Choroid plexus epithelial cell (primary cell): ENCODE results near the gene TCEANC2.
A peak's percentile ranks its signal among the peaks of the same experiment; 100 is the strongest.
"Not testable (repeated sequence)": the region's sequence is repeated elsewhere in the genome, so short reads cannot be mapped to it uniquely, and the experiment has no call there.

Experiments used
- DNase-seq: peaks from one replicate; pipeline ENCODE4 v3.0.0-alpha.2; 2010; ENCODE audit warnings: low read depth
- H3K4me3 ChIP-seq: 2 replicates; pipeline ENCODE4 v1.5.1; 2011; ENCODE audit warnings: low read depth, mild to moderate bottlenecking, control low read depth, low read length, moderate library complexity
- CTCF ChIP-seq: conservative IDR thresholded peaks from 2 replicates; pipeline ENCODE4 v1.5.1; 2011; ENCODE audit warnings: low read depth, mild to moderate bottlenecking, control low read depth, inconsistent platforms, low read length, moderate library complexity

Gene TCEANC2

GRCh38 chr1:54099061-54099610, 45.7 kb downstream of the TCEANC2 start:
- H3K4me3 ChIP-seq, result no peak overlapping the region
- no peak for TF ChIP-seq CTCF
- no peak for DNase-seq

DNA sequence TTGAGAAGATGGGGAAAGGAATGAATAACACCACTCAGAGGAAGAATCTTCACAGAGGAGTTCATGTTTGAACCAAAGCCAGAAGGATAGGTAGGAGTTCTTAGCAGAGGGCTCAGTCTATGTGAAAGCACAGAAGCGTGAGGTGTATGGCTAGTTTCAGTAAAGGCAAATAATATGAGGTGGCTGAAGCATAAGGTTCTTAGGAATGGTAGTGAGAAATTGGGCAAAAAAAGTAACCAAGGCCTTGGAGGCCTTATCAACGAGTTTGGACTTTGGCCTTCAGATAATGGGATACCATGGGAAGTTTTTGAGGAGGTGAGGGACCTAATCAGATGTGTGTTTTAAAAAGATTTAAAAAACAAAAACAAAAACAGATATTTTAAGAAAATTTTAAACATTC, 47.1 kb downstream of the TCEANC2 start:
- no peak overlapping the region for H3K4me3 ChIP-seq
- TF ChIP-seq CTCF, result no peak
- no peak for DNase-seq

DNA sequence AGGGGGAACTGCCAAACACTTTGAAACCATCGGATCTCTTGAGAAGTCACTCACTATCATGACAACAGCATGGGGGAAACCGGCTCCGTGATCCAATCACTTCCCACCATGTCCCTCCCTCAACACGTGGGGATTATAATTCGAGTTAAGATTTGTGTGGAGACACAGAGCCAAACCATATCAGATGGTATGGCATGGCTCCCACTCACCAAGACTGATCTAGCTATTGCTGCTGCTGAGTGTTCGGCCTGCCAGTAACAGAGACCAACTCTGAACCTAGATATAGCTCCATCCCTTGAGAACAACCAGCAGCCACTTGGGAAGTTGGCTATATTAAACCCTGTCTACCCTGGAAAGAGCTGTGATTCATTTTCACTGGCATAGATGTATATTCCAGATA, 50.0 kb downstream of the TCEANC2 start:
- no peak for TF ChIP-seq CTCF
- DNase-seq, result no peak
- no peak overlapping the region for H3K4me3 ChIP-seq

GRCh38 chr1:54104613-54105012, 51.2 kb downstream of the TCEANC2 start:
- DNase-seq, H3K4me3 ChIP-seq: not testable (repeated sequence)

DNA sequence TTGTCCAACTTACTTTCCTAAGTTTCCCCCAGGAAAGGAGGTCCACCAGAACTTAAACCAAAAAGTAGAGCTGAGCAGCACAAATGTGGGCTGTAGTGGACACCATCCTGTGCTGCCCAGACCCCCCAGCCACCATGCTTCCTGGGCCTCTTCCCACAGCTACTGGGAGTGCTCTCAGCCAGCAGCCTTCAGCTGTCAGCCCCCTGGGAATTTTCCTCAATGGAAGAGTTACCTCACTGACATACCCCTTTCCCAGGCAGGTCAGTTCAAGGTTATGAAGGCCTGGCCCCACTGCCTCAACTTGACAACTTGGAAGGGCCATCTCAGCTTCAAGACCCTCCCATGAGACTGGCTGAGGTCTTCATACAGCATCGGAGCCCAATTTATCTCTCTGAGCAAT, 51.7 kb downstream of the TCEANC2 start:
- TF ChIP-seq CTCF, result no peak
- H3K4me3 ChIP-seq, result no peak overlapping the region
- DNase-seq, result no peak

GRCh38 chr1:54105736-54106269, 52.4 kb downstream of the TCEANC2 start:
- TF ChIP-seq CTCF, result no peak
- H3K4me3 ChIP-seq, result no peak overlapping the region
- no peak for DNase-seq

- peak; percentile 19 for DNase-seq
- TF ChIP-seq CTCF, result no peak
- no peak overlapping the region for H3K4me3 ChIP-seq
Measured at GRCh38 chr1:54107131-54107530, 53.7 kb downstream of the TCEANC2 start.
